SH-SY5Y (cell line): Measurements from ENCODE around the gene TGM1.

Experiments
- GATA2 ChIP-seq: IDR thresholded peaks from 2 replicates; pipeline ENCODE4 v1.6.1; 2011; ENCODE audit warnings: mild to moderate bottlenecking, low read depth, low read length
- GATA3 ChIP-seq: IDR thresholded peaks from 2 replicates; pipeline ENCODE4 v1.6.1; 2011; ENCODE audit warnings: low read depth, mild to moderate bottlenecking, low read length, moderate library complexity

DNA sequence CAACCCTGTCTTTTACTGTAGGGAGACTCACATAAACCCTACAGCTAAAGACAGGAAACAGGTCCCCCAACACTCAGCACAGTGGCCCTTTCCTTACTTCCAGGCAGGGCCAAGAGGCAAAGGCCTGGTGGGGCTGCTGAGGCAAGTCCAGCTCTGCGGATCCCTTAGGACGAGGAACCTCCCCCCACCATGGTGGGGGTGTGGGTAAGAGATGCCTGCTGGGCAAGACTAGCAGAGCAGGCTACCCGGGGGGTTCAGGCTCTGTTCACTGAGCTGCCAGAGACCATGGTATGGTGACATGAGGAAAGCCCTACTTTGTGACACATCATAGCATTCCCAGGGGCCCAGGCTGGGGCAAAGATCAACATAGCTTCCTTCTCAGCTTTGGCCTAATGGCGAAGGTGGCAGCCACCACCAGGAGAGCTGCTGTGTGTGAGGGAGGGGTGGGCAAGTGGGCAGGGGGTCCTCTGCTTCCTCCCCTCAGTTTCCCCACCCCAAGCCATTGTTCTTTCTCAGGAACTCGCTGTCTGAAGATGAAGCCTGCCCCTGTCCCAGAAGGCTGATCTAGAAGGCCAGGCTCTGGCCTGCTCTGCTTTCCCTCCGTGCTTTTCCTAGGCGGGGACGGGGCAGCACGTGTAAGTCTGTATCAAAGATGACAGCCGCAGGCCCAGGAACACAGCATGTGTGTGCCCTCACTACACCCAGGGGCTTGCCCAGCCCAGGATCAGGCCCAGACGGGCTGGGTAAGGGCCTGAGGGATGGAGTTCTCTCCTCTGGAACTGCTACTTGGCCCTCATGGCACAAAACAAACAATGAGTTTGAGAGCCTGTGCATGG, 10.5 kb downstream of the TGM1 start:
- TF ChIP-seq GATA2: no peak
- no peak for TF ChIP-seq GATA3
